Measurements from ENCODE around the gene PIK3R6. TPM values are rescaled to one million over a fixed set of nuclear protein-coding genes. Genes with fewer than 3 reads are reported as not detected.

The PIK3R6 gene
- total RNA-seq, 1 experiment from 2014 or later: not detected

DNA sequence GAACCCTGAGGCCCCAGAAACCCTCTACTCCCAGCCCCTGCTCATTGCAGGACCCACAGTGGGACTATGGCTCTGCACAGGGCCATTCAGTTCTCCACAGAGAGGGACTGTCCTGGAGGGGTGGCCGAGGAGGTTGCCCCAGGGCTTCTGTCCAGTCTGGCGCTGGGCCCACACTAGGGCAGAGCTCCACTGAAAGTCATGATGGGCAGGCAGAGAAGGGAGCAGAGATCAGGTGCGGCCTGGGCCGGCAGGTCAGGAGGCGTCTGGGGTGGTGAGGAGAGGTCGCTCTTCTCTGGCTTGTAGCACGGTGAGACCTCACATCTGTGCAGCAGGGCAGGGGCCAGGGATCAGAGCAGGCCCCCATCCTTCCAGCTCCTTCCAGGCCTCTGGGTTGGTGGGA is 13.0 kb upstream of the PIK3R6 start:
- Histone ChIP-seq H4K8ac (replicated peaks; ENCODE audit: insufficient read length, low read depth, low read length) (no peak overlapping the region), H3K27ac (ENCODE audit: insufficient read length, low read depth, low read length) (no peak overlapping the region), H2BK20ac (ENCODE audit: low read depth, low read length, poor library complexity, severe bottlenecking) (no peak overlapping the region), H3K9ac (ENCODE audit: extremely low read depth, insufficient read length, low read length) (no peak overlapping the region), H3K23me2 (ENCODE audit: insufficient read length, low read depth, low read length, poor library complexity, severe bottlenecking) (no peaks in the 10 kb centered on the region), H3K14ac (ENCODE audit: insufficient read depth, low read length) (no peak overlapping the region), H3K4ac (ENCODE audit: low read depth, low read length) (no peak overlapping the region), H3K23ac (ENCODE audit: insufficient read length, low read depth, low read length) (no peak overlapping the region), H2AFZ (ENCODE audit: low read length) (no peak overlapping the region), H4K91ac (ENCODE audit: insufficient read length, low read depth, low read length) (no peak overlapping the region), H3K4me1 (ENCODE audit: insufficient read depth, low read length) (peaks cover 5% of the 10 kb centered on the region; the same call in 1 of the 2 replicates), H3K79me2 (ENCODE audit: insufficient read depth, low read length) (no peaks in the 10 kb centered on the region), H3K79me1 (ENCODE audit: insufficient read depth, low read depth, low read length, poor library complexity, severe bottlenecking) (no peaks in the 10 kb centered on the region), H3K4me2 (ENCODE audit: insufficient read depth, insufficient read length, low read length) (no peak overlapping the region), H3K56ac (ENCODE audit: insufficient read length, low read depth, low read length) (no peak overlapping the region), H2BK120ac (ENCODE audit: low read depth, low read length, poor library complexity, severe bottlenecking) (no peak overlapping the region), H2BK15ac (ENCODE audit: low read depth, low read length) (no peak overlapping the region), H3K27me3 (ENCODE audit: insufficient read depth, low read length) (no peaks in the 10 kb centered on the region), H2BK5ac (ENCODE audit: insufficient read length, low read length) (no peak overlapping the region), H2AK5ac (ENCODE audit: insufficient read length, low read length) (no peak overlapping the region), H3K18ac (ENCODE audit: insufficient read length, low read depth, low read length) (no peak overlapping the region), H4K20me1 (ENCODE audit: control insufficient read depth, insufficient read depth, insufficient read length) (no peaks in the 10 kb centered on the region), H2BK12ac (ENCODE audit: insufficient read length, low read depth, low read length) (no peak overlapping the region), H3K9me3 (ENCODE audit: control insufficient read depth, low read depth, low read length) (no peaks in the 10 kb centered on the region), H3T11ph (ENCODE audit: low read length) (no peak overlapping the region), H4K5ac (ENCODE audit: insufficient read length, low read depth, low read length) (no peak overlapping the region)
- H3K27me3 Mint-ChIP-seq (ENCODE audit: low read depth): no peaks in the 10 kb centered on the region; the same call in 1 of the 2 replicates
- H3K27ac Mint-ChIP-seq: peak overlapping the region in 1 of 3 experiments; percentile 40; a peak in 1 of 7 replicates
- no peaks in the 10 kb centered on the region; a peak in 1 of 7 replicates for H3K36me3 Mint-ChIP-seq (ENCODE audit: insufficient read depth in 1 of 3, low read depth in 3 of 3)
- no peak for DNase-seq
- no peak overlapping the region for H3K4me3 Mint-ChIP-seq
- WGBS (ENCODE audit: extremely low coverage, insufficient read length, low lambda C conversion rate): no CpG with 5 or more reads among the region's 7 CpGs
- TF ChIP-seq CTCF (conservative IDR thresholded peaks at IDR 0.05): no peak
- H3K9me3 Mint-ChIP-seq: no peaks in the 10 kb centered on the region
- H3K4me1 Mint-ChIP-seq: peaks cover 3 to 5% of the 10 kb centered on the region in 2 experiments
